HepG2 (cell line): ENCODE results near the gene C10orf71. TPM values are rescaled to one million over a fixed set of nuclear protein-coding genes. Genes with fewer than 3 reads are reported as not detected.

Experiments used
- ATAC-seq: fragments of 200-7000 bp; cut with Tn5 transposase; 3 replicates; pipeline ENCODE4 v1.9.1; 2020; ENCODE audit warnings: mild to moderate bottlenecking, moderate library complexity
- BruUV-seq: library from RNA; stranded (reverse); fragments of 400-500 nt; replicated peaks from 2 replicates; lab custom pipeline; 2021; lab: Mats Ljungman, UMichigan
- CTCF ChIA-PET: fragments of 300-600 bp; formaldehyde crosslinking; extraction: SDS; loops from one replicate; lab custom pipeline; 2021; ENCODE audit warnings: low total read pairs, inconsistent platforms, low intra/inter-chr PET ratio; lab: Yijun Ruan, JAX
- POLR2A ChIA-PET: fragments of 350-600 bp; sonication (Branson Sonifier 250); formaldehyde crosslinking; loops from one replicate; lab custom pipeline; 2020; ENCODE audit warnings: antibody characterized with exemption, inconsistent platforms; lab: Yijun Ruan, JAX
- DNase-seq: peaks from one replicate; pipeline ENCODE4 v3.0.0-alpha.2; 2015; ENCODE audit warnings: low spot score
- FAIRE-seq: peaks from 3 replicates; lab custom pipeline; 2011; peaks lifted over from hg19 to GRCh38; lab: Jason Lieb, UNC
- H2AFZ ChIP-seq: one replicate; pipeline ENCODE4 v1.6.1; 2011; ENCODE audit warnings: low read length, inconsistent platforms
- H3K27ac ChIP-seq: fragments of 300-600 bp; 3 replicates; pipeline ENCODE4 v1.8.0; 2011; ENCODE audit warnings: mixed run types, mild to moderate bottlenecking, mixed read lengths, low read length, inconsistent platforms; ENCODE audit not compliant: insufficient read depth; ENCODE audit errors: extremely low read length
- H3K27me3 ChIP-seq, 2 experiments: fragments of 200-600 bp in 1 of 2; 2 replicates in 1 of 2; 3 replicates in 1 of 2; pipeline versions ENCODE4 v1.6.0 to v1.8.0; 2011; ENCODE audit warnings: low read length in 2 of 2, mild to moderate bottlenecking in 2 of 2, moderate library complexity in 2 of 2, inconsistent platforms in 1 of 2; ENCODE audit not compliant: insufficient read depth in 2 of 2, control insufficient read depth in 1 of 2
- H3K36me3 ChIP-seq, 2 experiments: fragments of 200-600 bp in 1 of 2; replicated peaks in 1 of 2; 2 replicates in 1 of 2; 3 replicates in 1 of 2; pipeline versions ENCODE4 v1.5.1 to v1.8.0; 2011; ENCODE audit warnings: low read length in 2 of 2, inconsistent platforms in 1 of 2; ENCODE audit not compliant: insufficient read depth in 2 of 2, control insufficient read depth in 1 of 2
- H3K4me1 ChIP-seq: 2 replicates; pipeline ENCODE4 v1.5.1; 2012; ENCODE audit warnings: low read length, inconsistent platforms; ENCODE audit not compliant: insufficient read depth
- H3K4me2 ChIP-seq: 2 replicates; pipeline ENCODE4 v1.6.0; 2011; ENCODE audit warnings: low read depth, low read length, inconsistent platforms
- H3K4me3 ChIP-seq, 3 experiments: fragments of 200-600 bp in 1 of 3; sonication (generic), shearing (Covaris generic) in 1 of 3; replicated peaks in 1 of 3; 2 replicates each; pipeline ENCODE4 v1.5.1; 2011 to 2016; ENCODE audit warnings: low read length in 3 of 3, inconsistent platforms in 2 of 3, low read depth in 2 of 3, mild to moderate bottlenecking in 2 of 3, control low read depth in 1 of 3, mixed read lengths in 1 of 3; ENCODE audit not compliant: insufficient read depth in 1 of 3
- H3K79me2 ChIP-seq: one replicate; pipeline ENCODE4 v1.6.1; 2011; ENCODE audit warnings: low read length, inconsistent platforms; ENCODE audit not compliant: insufficient read depth
- H3K9ac ChIP-seq: 2 replicates; pipeline ENCODE4 v1.6.0; 2011; ENCODE audit warnings: mild to moderate bottlenecking, low read depth, low read length, inconsistent platforms; ENCODE audit not compliant: insufficient read depth
- H3K9me3 ChIP-seq: 2 replicates; pipeline ENCODE4 v1.5.1; 2012; ENCODE audit warnings: mild to moderate bottlenecking, low read length
- H4K20me1 ChIP-seq: 2 replicates; pipeline ENCODE4 v1.6.0; 2011; ENCODE audit warnings: inconsistent platforms, mild to moderate bottlenecking, low read length, moderate library complexity; ENCODE audit not compliant: insufficient read depth
- AGO2 ChIP-seq: fragments of 200-400 bp; formaldehyde crosslinking; optimal IDR thresholded peaks from 2 replicates; pipeline ENCODE3; 2017; ENCODE audit warnings: mild to moderate bottlenecking, low read depth, low read length, moderate library complexity
- CAMTA2 ChIP-seq: sonication (generic); formaldehyde crosslinking; IDR thresholded peaks from 2 replicates; pipeline ENCODE4 v1.4.0; 2020; ENCODE audit warnings: mild to moderate bottlenecking, missing genetic modification reagents, borderline replicate concordance
- CBFB ChIP-seq: sonication (generic); formaldehyde crosslinking; IDR thresholded peaks from 2 replicates; pipeline ENCODE4 v1.4.0; 2020; ENCODE audit warnings: missing genetic modification reagents
- ELF4 ChIP-seq: sonication (generic); formaldehyde crosslinking; IDR thresholded peaks from 2 replicates; pipeline ENCODE4 v1.5.0; 2020; ENCODE audit warnings: missing genetic modification reagents, mild to moderate bottlenecking, moderate library complexity, borderline replicate concordance
- FIP1L1 ChIP-seq: fragments of 200-400 bp; formaldehyde crosslinking; IDR thresholded peaks from 2 replicates; pipeline ENCODE4 v1.6.1; 2018; ENCODE audit warnings: low read depth, mild to moderate bottlenecking, low read length, moderate library complexity, borderline replicate concordance; ENCODE audit not compliant: insufficient read depth
- GATAD2A ChIP-seq: IDR thresholded peaks from 2 replicates; pipeline ENCODE4 v1.6.1; 2016
- JARID2 ChIP-seq: sonication (generic); formaldehyde crosslinking; IDR thresholded peaks from 2 replicates; pipeline ENCODE4 v1.8.1; 2023; ENCODE audit warnings: missing genetic modification reagents, inconsistent platforms; ENCODE audit not compliant: insufficient replicate concordance
- PHF8 ChIP-seq: sonication (generic); formaldehyde crosslinking; IDR thresholded peaks from 2 replicates; pipeline ENCODE4 v1.5.0; 2020; ENCODE audit warnings: missing genetic modification reagents
- SOX5 ChIP-seq: IDR thresholded peaks from 2 replicates; pipeline ENCODE4 v1.6.1; 2016; ENCODE audit warnings: borderline replicate concordance
- ZFP62 ChIP-seq: sonication (generic); formaldehyde crosslinking; IDR thresholded peaks from 2 replicates; pipeline ENCODE4 v1.4.0; 2020; ENCODE audit warnings: missing genetic modification reagents
- ZFY ChIP-seq: sonication (generic); formaldehyde crosslinking; IDR thresholded peaks from 2 replicates; pipeline ENCODE4 v1.4.0; 2020; ENCODE audit warnings: missing genetic modification reagents
- ZNF260 ChIP-seq: sonication (generic); formaldehyde crosslinking; IDR thresholded peaks from 2 replicates; pipeline ENCODE4 v1.4.0; 2020; ENCODE audit warnings: missing genetic modification reagents, low read depth, mild to moderate bottlenecking, borderline replicate concordance
- ZNF841 ChIP-seq: sonication (generic); formaldehyde crosslinking; IDR thresholded peaks from 2 replicates; pipeline ENCODE4 v1.8.1; 2023; ENCODE audit warnings: missing genetic modification reagents, borderline replicate concordance
- WGBS: methylation state at CpG from one replicate; pipeline ENCODE4 v1.1.6; 2017; ENCODE audit warnings: low lambda C conversion rate; 5-methylcytosine and 5-hydroxymethylcytosine counted together
- in situ Hi-C: cut with HindIII; loops from 2 replicates; pipeline ENCODE4 v1.10.0; 2017; ENCODE audit warnings: low pct_unique_long_range_greater_than_20kb; ENCODE audit not compliant: extremely low pct_ligation_motif_present
- intact Hi-C: fragments of 100-400 bp; cut with micrococcal nuclease; formaldehyde crosslinking; loops from one replicate; pipeline ENCODE4 v1.10.0; 2022; ENCODE audit not compliant: unreplicated experiment
- polyA plus RNA-seq, 8 experiments: library from polyadenylated mRNA; depleted of rRNA in 3 of 8; stranded (reverse) in 7 of 8; unstranded in 1 of 8; fragments of >200 nt; fragmentation: Illumina TruSeq in 4 of 8; extraction: Trizol in 4 of 8; gene quantifications; 2 replicates each; pipeline versions ENCODE4 v1.2.1 to v1.2.3, GENCODE V29; 2011 to 2016; ENCODE audit warnings: low read depth in 4 of 8, missing spikeins in 1 of 8, mixed read lengths in 1 of 8; ENCODE audit not compliant: insufficient read depth in 1 of 8
- total RNA-seq, 5 experiments: library from RNA; depleted of rRNA; stranded (reverse); fragments of >200 nt; fragmentation: Illumina TruSeq; extraction: Trizol; gene quantifications; 2 replicates each; pipeline ENCODE4 v1.2.3, GENCODE V29; 2016; ENCODE audit warnings: low read depth in 1 of 5
- TF ChIP-seq, protein P1 (sequence below): sonication (generic); formaldehyde crosslinking; IDR thresholded peaks from 2 replicates; pipeline ENCODE4 v1.4.0; 2020; ENCODE audit warnings: missing genetic modification reagents, borderline replicate concordance
- TF ChIP-seq, protein P2 (sequence below): IDR thresholded peaks from 2 replicates; pipeline ENCODE4 v1.6.1; 2016; ENCODE audit warnings: low read depth
- TF ChIP-seq, protein P3 (sequence below): sonication (generic); formaldehyde crosslinking; IDR thresholded peaks from 2 replicates; pipeline ENCODE4 v1.9.0; 2021; ENCODE audit warnings: missing genetic modification reagents, mild to moderate bottlenecking, borderline replicate concordance
- TF ChIP-seq, protein P4 (sequence below): sonication (generic); formaldehyde crosslinking; IDR thresholded peaks from 2 replicates; pipeline ENCODE4 v1.8.0; 2022; ENCODE audit warnings: mild to moderate bottlenecking, missing genetic modification reagents; ENCODE audit not compliant: insufficient replicate concordance

C10orf71 gene
- total and polyA plus RNA-seq, 2 of the 13 experiments (the other 11 are each of a cell fraction or from before 2014, with no cell fraction given), result not detected

DNA sequence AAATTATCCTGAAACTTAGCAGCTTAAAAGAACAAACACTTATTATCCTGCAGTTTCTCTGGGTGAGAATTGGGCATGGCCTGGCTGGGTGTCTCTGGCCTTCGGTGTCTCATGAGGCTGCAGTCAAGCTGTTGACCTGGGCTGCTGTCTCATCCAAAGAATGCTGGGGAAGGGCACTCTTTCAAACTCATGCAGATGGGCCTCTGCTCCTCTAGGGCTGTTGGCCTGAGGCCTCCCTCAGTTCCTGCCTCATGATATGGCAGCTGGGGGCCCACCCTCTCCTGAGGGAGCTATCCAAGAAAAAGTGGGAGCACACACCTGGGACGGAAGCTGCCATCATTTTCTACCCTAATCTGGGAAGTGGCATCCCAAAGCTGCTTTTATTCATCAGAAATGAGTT, 53.4 kb downstream of the C10orf71 start:
- no peaks in the 10 kb centered on the region for H3K79me2 ChIP-seq
- ATAC-seq, result no peak; the same call in 2 of the 3 replicates
- no peaks in the 10 kb centered on the region for H3K9me3 ChIP-seq
- H2AFZ ChIP-seq, result no peak overlapping the region
- H3K36me3 ChIP-seq, result no peaks in the 10 kb centered on the region
- in situ Hi-C loops (no loop called here), intact Hi-C loops (no loop called here)
- FAIRE-seq, result no peak
- no TSS peak for BruUV-seq
- no peak overlapping the region for H3K27ac ChIP-seq
- no peak overlapping the region for H3K4me3 ChIP-seq
- H3K4me2 ChIP-seq, result no peak overlapping the region
- H3K27me3 ChIP-seq, result no peaks in the 10 kb centered on the region
- ChIA-PET CTCF (no interaction called here), POLR2A (no interaction called here)
- H4K20me1 ChIP-seq, result no peaks in the 10 kb centered on the region
- WGBS, result 0% methylated on average over 2 of the region's 2 CpGs
- H3K9ac ChIP-seq, result no peak overlapping the region
- H3K4me1 ChIP-seq, result no peaks in the 10 kb centered on the region
- no peak for DNase-seq
- TF ChIP-seq ZFP62, result no peak
- no peak for TF ChIP-seq CAMTA2 (CRISPR knock-in tag)
- TF ChIP-seq, protein P1, sequence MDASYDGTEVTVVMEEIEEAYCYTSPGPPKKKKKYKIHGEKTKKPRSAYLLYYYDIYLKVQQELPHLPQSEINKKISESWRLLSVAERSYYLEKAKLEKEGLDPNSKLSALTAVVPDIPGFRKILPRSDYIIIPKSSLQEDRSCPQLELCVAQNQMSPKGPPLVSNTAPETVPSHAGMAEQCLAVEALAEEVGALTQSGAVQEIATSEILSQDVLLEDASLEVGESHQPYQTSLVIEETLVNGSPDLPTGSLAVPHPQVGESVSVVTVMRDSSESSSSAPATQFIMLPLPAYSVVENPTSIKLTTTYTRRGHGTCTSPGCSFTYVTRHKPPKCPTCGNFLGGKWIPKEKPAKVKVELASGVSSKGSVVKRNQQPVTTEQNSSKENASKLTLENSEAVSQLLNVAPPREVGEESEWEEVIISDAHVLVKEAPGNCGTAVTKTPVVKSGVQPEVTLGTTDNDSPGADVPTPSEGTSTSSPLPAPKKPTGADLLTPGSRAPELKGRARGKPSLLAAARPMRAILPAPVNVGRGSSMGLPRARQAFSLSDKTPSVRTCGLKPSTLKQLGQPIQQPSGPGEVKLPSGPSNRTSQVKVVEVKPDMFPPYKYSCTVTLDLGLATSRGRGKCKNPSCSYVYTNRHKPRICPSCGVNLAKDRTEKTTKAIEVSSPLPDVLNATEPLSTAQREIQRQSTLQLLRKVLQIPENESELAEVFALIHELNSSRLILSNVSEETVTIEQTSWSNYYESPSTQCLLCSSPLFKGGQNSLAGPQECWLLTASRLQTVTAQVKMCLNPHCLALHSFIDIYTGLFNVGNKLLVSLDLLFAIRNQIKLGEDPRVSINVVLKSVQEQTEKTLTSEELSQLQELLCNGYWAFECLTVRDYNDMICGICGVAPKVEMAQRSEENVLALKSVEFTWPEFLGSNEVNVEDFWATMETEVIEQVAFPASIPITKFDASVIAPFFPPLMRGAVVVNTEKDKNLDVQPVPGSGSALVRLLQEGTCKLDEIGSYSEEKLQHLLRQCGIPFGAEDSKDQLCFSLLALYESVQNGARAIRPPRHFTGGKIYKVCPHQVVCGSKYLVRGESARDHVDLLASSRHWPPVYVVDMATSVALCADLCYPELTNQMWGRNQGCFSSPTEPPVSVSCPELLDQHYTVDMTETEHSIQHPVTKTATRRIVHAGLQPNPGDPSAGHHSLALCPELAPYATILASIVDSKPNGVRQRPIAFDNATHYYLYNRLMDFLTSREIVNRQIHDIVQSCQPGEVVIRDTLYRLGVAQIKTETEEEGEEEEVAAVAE (CRISPR knock-in tag), result no peak
- TF ChIP-seq, protein P2, sequence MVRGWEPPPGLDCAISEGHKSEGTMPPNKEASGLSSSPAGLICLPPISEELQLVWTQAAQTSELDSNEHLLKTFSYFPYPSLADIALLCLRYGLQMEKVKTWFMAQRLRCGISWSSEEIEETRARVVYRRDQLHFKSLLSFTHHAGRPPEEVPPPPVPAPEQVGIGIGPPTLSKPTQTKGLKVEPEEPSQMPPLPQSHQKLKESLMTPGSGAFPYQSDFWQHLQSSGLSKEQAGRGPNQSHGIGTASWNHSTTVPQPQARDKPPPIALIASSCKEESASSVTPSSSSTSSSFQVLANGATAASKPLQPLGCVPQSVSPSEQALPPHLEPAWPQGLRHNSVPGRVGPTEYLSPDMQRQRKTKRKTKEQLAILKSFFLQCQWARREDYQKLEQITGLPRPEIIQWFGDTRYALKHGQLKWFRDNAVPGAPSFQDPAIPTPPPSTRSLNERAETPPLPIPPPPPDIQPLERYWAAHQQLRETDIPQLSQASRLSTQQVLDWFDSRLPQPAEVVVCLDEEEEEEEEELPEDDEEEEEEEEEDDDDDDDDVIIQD (CRISPR knock-in tag), result no peak
- TF ChIP-seq FIP1L1, result no peak
- no peak for TF ChIP-seq ZNF841 (CRISPR knock-in tag)
- no peak for TF ChIP-seq PHF8 (CRISPR knock-in tag)
- TF ChIP-seq ZFY (CRISPR knock-in tag), result no peak
- TF ChIP-seq AGO2, result no peak
- no peak for TF ChIP-seq JARID2 (CRISPR knock-in tag)
- no peak for TF ChIP-seq ZNF260
- TF ChIP-seq, protein P3, sequence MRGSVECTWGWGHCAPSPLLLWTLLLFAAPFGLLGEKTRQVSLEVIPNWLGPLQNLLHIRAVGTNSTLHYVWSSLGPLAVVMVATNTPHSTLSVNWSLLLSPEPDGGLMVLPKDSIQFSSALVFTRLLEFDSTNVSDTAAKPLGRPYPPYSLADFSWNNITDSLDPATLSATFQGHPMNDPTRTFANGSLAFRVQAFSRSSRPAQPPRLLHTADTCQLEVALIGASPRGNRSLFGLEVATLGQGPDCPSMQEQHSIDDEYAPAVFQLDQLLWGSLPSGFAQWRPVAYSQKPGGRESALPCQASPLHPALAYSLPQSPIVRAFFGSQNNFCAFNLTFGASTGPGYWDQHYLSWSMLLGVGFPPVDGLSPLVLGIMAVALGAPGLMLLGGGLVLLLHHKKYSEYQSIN (CRISPR knock-in tag), result no peak
- no peak for TF ChIP-seq CBFB (CRISPR knock-in tag)
- no peak for TF ChIP-seq ELF4 (CRISPR knock-in tag)
- TF ChIP-seq, protein P4, sequence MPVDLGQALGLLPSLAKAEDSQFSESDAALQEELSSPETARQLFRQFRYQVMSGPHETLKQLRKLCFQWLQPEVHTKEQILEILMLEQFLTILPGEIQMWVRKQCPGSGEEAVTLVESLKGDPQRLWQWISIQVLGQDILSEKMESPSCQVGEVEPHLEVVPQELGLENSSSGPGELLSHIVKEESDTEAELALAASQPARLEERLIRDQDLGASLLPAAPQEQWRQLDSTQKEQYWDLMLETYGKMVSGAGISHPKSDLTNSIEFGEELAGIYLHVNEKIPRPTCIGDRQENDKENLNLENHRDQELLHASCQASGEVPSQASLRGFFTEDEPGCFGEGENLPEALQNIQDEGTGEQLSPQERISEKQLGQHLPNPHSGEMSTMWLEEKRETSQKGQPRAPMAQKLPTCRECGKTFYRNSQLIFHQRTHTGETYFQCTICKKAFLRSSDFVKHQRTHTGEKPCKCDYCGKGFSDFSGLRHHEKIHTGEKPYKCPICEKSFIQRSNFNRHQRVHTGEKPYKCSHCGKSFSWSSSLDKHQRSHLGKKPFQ (CRISPR knock-in tag), result no peak
- no peak for TF ChIP-seq GATAD2A
- no peak for TF ChIP-seq SOX5 (CRISPR knock-in tag)
